ENCODE measurements around the gene UIMC1.

DNA sequence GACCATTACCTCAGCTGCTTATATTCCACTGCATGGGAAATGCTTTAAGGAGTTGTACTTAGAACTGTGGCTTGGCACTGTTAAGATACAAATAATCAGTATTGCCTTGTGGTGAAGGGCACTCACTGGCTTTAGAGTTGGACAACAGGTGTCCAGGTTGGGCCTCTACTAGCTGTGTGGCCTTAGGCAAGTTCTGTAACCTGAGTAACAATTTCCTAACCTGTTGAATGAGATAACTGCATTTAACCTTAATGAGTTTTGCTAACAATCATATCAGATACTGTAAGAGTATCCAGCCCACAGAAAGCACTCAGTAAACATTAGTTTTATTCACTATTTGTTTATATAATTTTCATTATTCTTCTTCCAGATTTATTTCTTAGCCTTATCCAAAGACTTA, 90.2 kb downstream of the UIMC1 start:
- TF ChIP-seq, protein P1, sequence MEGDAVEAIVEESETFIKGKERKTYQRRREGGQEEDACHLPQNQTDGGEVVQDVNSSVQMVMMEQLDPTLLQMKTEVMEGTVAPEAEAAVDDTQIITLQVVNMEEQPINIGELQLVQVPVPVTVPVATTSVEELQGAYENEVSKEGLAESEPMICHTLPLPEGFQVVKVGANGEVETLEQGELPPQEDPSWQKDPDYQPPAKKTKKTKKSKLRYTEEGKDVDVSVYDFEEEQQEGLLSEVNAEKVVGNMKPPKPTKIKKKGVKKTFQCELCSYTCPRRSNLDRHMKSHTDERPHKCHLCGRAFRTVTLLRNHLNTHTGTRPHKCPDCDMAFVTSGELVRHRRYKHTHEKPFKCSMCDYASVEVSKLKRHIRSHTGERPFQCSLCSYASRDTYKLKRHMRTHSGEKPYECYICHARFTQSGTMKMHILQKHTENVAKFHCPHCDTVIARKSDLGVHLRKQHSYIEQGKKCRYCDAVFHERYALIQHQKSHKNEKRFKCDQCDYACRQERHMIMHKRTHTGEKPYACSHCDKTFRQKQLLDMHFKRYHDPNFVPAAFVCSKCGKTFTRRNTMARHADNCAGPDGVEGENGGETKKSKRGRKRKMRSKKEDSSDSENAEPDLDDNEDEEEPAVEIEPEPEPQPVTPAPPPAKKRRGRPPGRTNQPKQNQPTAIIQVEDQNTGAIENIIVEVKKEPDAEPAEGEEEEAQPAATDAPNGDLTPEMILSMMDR (conservative IDR thresholded peaks at IDR 0.05; ENCODE audit: low read length) = no peak
- TF ChIP-seq EZH2phosphoT487 (IDR thresholded peaks at IDR 0.05; ENCODE audit: borderline replicate concordance, low read depth, low read length) = no peak
